ENCODE results near the gene CHST9. TPM values are rescaled to one million over a fixed set of nuclear protein-coding genes. Genes with fewer than 3 reads are reported as not detected.
"Not testable (repeated sequence)": the region's sequence is repeated elsewhere in the genome, so short reads cannot be mapped to it uniquely, and the experiment has no call there.

CHST9 gene
- total RNA-seq: 2.4 TPM

DNA sequence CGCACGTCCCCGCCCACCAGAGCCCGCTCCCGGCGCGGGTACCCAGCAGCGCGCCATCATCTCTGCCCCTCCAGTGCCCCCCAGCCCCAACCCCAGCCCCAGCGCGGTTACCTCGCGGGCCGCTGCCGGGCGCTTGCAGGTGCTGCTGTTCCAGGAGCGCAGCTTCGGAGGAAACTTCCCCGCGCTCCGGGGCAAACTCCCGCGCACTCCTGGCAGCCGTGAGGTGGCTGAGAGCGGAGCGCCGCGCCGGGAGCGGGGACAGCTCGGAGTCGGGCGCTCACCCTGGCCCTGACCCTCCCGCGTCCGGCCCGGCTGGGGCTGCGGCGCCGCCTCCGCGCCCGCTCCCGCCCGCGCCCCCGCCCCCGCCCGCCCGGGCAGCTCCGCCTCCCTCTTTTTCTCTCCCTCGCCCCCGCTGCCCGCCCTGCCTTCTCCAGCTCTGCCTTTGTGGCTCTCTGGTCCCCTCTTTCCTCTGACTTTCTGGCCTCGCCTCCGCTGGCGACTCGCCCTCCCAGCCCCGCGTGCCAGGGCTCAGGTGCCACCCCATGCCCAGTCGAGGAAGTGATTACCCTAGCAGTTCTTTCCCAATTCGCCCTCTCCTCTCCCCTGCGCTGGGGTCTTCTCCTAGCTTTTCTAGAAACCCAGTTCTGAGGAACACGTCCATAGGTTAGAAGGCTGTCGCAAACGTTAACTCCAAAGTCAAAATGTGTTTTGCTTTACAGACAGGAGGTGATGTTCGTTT, at the start of gene CHST9:
Gene CHST9 (minus strand): TSS at position 284 of the 739 bp plus-strand sequence. CDS start 42,499 bp downstream, outside the sequence.
- ATAC-seq (peak; percentile 10), DNase-seq (ENCODE audit: low spot score) (no peak)
- intact Hi-C loops (cut with DNase I): no loop called here

DNA sequence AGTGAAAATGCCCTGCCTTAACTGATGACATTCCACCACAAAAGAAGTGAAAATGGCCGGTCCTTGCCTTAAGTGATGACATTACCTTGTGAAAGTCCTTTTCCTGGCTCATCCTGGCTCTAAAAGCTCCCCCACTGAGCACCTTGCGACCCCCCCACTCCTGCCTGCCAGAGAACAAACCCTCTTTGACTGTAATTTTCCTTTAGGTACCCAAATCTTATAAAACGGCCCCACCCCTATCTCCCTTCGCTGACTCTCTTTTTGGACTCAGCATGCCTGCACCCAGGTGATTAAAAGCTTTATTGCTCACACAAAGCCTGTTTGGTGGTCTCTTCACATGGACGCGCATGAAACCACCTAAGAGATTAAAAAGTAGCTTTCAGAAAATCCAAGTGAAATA, 47.2 kb upstream of the CHST9 start:
- ATAC-seq; intact Hi-C loops (cut with DNase I); DNase-seq (ENCODE audit: low spot score): not testable (repeated sequence)

GRCh38 chr18:27231671-27232070, 46.6 kb upstream of the CHST9 start:
- intact Hi-C loops (cut with DNase I); ATAC-seq; DNase-seq (ENCODE audit: low spot score): not testable (repeated sequence)

DNA sequence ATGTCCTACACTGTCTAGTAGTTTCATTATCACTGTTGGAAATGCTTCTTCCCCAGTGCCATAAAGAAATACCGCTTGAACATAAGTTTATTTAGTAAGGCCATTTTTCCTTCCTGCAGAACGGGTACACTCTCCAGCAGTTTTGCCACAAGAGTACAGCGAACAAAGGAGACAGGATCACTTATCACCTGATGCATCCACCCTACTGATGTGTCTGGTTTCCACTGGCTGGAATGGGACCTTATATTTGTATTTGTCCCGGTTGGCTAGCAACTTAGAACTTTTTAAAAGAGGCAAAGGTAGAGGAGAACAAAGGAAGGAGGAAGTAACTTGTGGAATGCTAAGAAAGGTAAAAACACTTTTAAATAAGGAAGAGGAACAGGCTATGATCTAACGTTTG, 46.1 kb upstream of the CHST9 start:
- ATAC-seq; intact Hi-C loops (cut with DNase I); DNase-seq (ENCODE audit: low spot score): not testable (repeated sequence)

- DNase-seq (ENCODE audit: low spot score) (no peak), ATAC-seq (no peak)
- intact Hi-C loops (cut with DNase I): no loop called here
Observed at GRCh38 chr18:27227721-27228120, 42.6 kb upstream of the CHST9 start.

GRCh38 chr18:27226556-27227075, 41.5 kb upstream of the CHST9 start:
- intact Hi-C loops (cut with DNase I): no loop called here
- ATAC-seq (no peak), DNase-seq (ENCODE audit: low spot score) (no peak)

GRCh38 chr18:27225947-27226481, 40.9 kb upstream of the CHST9 start:
- intact Hi-C loops (cut with DNase I): no loop called here
- no peak for ATAC-seq

GRCh38 chr18:27223526-27224291, 38.6 kb upstream of the CHST9 start:
- ATAC-seq (no peak), DNase-seq (ENCODE audit: low spot score) (no peak)
- intact Hi-C loops (cut with DNase I): no loop called here

More at GRCh38 chr18:27225947-27226481, 40.9 kb upstream of the CHST9 start:
- no peak for DNase-seq (ENCODE audit: low spot score)

GRCh38 chr18:27214831-27215230, 29.7 kb upstream of the CHST9 start:
- ATAC-seq (no peak), DNase-seq (ENCODE audit: low spot score) (no peak)
- intact Hi-C loops (cut with DNase I): no loop called here

DNA sequence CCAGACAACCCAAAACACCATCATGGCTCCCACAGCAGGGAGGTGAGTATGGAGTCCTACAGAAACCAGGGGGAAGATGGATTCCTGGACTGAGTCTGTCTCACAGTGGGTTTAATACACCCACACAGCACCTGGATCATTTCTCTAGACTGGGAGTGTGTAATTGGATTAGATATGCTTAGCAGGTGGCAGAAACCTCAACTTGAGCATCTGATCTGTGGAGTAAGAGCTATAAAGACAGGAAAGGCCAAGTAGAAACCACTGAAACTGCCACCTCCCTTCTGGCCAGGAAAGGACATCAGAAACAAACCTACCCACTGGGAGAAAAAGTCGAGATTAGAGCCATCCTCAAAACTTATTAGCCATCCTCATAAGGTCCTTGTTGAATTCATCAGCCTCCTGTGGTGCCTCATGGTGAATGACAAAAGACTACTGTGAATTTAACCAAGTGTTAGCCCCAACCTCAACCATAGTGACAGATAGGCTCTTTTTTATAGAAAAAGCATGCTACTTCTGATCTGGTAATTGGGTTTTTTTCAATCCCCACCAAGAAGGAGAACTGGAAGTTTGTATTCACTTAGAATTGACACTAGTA, 28.1 kb upstream of the CHST9 start:
- DNase-seq (ENCODE audit: low spot score): no peak
- intact Hi-C loops (cut with DNase I): no loop called here
- ATAC-seq: no peak

DNA sequence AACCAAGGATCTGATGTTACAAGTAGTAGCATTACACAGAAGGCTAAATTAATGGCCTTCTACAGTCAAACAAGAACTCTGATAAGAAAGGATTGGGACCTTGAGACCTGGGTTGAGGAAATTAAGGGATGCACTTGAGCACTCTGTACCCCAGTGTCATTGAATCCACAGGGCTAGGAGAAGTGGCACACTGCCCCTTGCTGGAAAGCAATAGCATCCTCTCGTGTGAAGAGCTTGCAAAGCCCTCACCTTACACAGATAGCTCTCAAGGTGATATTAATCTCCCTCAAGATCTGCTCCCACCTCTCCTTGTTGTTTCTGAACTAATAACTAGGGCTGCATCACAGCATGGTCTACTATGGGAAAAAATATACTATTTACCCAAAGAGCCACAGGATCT, 26.5 kb upstream of the CHST9 start:
- DNase-seq (ENCODE audit: low spot score): no peak
- intact Hi-C loops (cut with DNase I): no loop called here
- ATAC-seq: no peak

DNA sequence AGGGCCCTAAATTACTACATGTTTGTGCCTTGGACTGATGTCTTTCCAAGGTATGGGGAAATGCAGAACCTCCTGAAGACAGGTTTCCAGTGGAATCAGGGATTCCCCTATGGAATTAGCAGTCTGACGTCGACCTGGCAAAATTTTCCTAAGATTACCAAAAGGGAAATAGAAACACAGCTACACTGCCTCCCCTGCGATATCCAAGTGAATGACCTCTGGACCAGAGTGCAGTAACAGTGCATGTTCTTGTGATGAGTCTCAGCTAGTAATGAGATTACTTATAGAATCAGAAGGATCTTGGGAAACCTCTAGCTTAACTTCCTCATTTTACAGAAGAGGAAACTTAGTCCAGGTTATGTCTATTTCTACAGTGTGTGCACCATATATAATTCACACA, 21.3 kb upstream of the CHST9 start:
- intact Hi-C loops (cut with DNase I): no loop called here
- no peak for DNase-seq (ENCODE audit: low spot score)
- ATAC-seq: no peak

DNA sequence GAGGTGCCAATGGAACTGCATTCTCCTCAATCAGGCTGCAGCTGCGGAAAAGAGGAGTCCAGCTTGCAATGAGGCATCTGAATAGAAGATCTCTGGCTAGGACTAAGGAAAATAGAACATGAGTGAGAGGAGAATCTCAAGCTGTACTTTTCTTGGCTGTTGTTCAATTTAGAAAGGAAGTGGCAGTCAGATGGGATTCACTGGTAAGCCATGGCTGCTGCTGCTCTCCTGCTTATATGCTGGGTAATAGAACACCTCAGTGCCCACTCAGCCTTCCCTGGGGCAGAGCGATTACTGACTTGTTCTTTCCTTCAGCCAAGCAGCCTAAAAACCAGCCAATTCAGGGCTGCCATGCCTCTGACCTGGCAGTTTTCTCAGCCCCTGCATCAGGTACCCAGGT, 17.6 kb upstream of the CHST9 start:
- DNase-seq (ENCODE audit: low spot score) (no peak), ATAC-seq (no peak)
- intact Hi-C loops (cut with DNase I): no loop called here

DNA sequence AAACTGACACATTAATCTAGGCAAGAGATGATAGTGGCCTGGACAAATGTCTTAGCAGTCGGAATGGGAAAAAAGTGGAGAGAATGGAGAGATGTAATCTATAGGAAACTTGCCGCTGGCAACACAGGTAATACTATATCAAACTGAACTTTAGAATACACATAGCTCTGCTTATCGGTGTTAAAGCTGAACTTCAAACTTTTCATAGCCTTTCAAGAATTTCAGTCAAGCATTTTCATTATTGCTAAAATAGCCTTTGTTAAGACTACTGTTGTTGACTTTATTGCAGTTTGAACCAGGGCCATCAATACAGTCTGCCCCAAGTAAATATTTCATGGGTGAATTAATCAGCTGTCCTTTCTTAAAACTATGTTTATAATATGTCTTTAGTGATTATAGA, 12.9 kb upstream of the CHST9 start:
- DNase-seq (ENCODE audit: low spot score): no peak
- no peak for ATAC-seq
- intact Hi-C loops (cut with DNase I): no loop called here

DNA sequence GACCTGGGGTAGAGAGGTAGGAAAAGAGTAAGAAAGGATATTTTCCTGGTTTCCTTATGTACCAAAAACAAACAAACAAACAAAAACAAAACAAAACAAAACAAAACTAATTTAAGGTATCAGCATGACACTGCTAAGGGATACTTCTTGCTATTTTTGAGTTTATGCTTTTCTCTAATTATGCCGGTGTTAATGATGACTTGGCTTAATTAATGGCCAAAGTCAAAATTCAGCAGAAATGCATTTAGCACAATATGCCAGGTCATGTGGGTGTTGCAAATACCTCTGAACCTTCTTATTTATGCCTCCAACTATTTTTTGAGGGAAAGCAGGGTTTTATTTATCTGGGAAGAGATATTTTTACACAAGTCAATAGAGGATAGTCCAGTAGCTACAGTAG, 3.2 kb upstream of the CHST9 start:
- no peak for ATAC-seq
- no peak for DNase-seq (ENCODE audit: low spot score)
- intact Hi-C loops (cut with DNase I): no loop called here

GRCh38 chr18:27185897-27186296, 789 bp upstream of the CHST9 start:
- no peak for ATAC-seq
- intact Hi-C loops (cut with DNase I): no loop called here
- no peak for DNase-seq (ENCODE audit: low spot score)

DNA sequence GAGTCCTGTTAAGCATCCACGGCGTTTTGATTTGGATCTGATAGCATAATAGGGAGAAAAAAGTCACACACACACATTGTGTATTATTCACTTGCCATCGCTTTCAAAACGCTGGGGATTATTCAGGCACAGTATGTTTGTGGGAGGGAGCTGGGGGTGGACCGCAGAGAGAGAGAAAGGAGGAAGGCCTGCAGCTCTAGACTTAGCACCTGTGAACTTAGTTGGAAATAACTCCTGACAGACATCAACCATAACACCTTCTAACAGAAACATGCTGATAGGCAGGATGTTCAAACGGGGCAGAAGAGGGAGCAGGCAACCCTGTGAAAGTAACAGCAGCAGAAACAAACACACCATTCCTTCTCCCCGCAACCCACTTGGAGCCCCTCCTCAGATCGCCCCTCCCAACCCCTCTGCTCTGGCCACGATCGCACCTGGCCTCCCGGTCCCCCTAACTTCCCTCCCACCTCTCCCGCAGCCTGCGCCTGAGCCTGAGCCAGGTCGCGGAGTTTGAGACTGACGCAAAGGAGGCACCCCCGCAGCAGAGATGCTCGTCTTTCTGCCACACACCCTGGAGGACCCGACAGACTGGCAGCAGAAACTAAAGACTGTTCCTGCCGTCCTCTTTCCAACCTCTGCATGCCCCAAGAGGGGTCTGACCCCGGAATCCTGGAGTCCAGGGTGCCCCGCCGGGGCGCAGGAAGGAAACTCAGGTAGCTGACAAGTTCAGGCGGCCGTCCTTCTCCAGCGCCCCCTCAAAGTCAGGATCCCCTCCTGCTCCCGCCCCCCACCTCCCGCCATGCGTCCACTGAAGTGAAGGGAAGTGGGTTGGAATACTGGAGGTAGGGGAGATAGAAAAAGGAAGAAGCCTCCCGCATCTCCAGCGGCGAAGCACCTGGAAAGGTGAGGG, 738 bp downstream of the CHST9 start:
- no peak for DNase-seq (ENCODE audit: low spot score)
- no peak for ATAC-seq
- intact Hi-C loops (cut with DNase I): no loop called here

DNA sequence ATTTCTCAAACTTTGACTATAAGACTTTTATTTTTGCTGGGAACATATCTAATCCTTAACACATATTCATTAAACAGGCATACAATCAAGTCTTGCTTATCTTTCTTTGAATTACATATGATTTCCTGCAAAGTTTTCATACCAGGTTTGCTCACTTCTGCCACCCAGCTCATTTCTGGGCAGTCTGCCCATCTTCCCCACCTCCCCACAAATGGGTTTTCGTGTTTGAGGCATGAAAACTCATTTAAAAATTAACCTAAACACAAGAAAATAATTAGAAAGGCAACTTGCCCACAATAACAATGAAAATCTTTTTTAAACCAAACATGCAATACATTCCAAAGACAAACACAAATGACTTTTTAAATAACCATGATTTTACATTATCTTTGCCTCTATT, 3.4 kb downstream of the CHST9 start:
- ATAC-seq (no peak), DNase-seq (ENCODE audit: low spot score) (no peak)
- intact Hi-C loops (cut with DNase I): no loop called here

GRCh38 chr18:27178424-27178823, 6.7 kb downstream of the CHST9 start:
- intact Hi-C loops (cut with DNase I): no loop called here
- no peak for ATAC-seq
- DNase-seq (ENCODE audit: low spot score): no peak

All from sciatic nerve (tissue), 2 donors.